GM21529 (cell line): Measurements from ENCODE around the gene KIF26B.
A peak's percentile ranks its signal among the peaks of the same experiment; 100 is the strongest.

Experiments
- ATAC-seq: cut with Tn5 transposase; IDR thresholded peaks from one replicate; pipeline ENCODE4 v1.9.1; 2021; ENCODE audit not compliant: unreplicated experiment

The KIF26B gene

GRCh38 chr1:245609354-245610150 lies 454.8 kb downstream of the KIF26B start:
- ATAC-seq: no peak

GRCh38 chr1:245611251-245611650 lies 456.5 kb downstream of the KIF26B start:
- no peak for ATAC-seq

GRCh38 chr1:245614476-245614875 lies 459.7 kb downstream of the KIF26B start:
- ATAC-seq: no peak

DNA sequence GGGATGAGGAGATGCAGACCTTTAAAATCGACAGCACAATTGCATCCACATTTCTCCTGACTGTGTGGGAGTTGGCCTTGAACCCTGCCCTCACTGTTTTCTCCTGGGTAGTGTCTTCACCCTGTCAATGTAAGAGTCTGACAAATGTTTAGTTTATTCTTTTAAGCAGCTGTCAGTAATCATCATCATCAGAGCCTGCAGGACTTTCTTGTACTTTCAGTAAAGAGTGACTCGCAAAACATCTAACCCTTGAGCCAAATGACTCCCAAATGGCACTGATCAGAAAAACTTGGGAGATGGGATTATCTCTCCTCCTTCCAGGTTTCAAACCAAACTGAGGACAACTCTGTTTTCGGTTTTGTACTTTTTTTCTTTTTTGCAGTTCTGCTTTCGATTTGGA lies 460.2 kb downstream of the KIF26B start:
- ATAC-seq: no peak

DNA sequence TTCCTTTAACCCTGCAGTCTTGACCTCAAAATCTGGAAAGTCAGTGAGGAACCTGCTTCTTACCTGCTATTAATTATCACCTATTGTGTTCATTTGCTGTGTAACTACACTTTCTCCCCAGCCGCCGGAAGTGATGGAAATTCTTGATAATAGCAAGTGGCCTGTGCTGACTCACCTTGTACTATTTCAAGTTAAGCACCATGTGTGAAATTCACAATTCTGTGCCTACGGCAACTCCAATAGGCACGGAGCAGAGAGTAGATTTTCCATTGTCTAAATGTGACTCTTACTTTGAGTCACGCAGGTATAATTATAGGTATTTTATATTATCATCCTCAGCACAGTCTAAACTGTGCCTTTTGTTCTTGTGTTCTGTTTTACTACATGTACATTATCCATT lies 466.8 kb downstream of the KIF26B start:
- ATAC-seq: no peak

DNA sequence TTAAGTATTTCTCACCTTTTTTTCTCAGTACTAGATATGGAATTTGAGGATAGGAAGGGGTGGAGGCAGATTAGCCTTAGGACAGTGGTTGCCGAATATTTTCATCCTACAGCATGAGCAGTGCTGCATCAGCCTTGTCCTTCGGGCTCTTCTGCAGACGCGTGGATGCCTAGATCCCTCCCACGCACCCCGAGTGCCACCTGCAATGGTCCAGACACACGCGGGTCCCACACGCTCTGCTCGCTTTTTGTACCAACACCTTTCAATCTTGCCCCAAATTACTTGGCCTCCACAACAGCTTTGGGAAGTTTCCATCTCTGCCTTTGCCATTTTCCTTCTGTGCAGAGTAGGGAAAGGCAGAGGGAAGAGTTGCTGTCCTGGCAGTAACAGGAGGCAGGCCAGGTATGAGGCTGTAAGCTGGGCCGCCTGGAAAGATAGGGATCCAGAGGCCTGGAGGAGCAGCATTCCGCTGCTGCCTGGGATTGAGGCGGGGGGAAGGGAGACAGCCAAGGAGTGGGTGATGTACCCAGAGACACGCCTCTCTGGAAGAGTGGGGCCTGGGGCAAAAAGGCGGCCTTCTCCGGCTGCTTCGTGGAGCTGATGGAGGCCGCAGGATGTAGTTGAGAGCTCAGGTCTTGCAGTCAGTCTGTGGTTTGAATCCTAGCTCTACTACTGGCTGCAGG lies 467.7 kb downstream of the KIF26B start:
- no peak for ATAC-seq

- ATAC-seq: no peak
Measured at GRCh38 chr1:245641384-245641783, 486.6 kb downstream of the KIF26B start.

DNA sequence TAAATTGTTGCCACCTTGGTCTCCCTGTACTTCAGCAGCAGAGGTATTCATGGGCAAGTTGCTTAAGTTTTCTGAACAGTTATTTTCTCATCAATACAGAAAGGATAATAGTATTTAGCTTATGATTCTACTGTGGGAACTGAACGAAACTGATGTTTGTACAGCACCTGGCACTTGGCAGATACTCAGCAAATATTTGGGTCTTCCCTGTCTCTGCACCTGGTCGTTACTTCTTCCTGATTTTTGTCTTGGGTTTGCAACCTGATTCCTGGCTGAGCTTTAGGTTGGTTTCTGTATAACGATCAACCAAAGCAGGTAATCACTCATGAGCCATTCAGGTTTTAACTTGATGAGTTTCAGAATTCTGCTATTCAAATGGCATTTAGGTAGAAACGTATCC lies 490.6 kb downstream of the KIF26B start:
- ATAC-seq: peak; percentile 24

DNA sequence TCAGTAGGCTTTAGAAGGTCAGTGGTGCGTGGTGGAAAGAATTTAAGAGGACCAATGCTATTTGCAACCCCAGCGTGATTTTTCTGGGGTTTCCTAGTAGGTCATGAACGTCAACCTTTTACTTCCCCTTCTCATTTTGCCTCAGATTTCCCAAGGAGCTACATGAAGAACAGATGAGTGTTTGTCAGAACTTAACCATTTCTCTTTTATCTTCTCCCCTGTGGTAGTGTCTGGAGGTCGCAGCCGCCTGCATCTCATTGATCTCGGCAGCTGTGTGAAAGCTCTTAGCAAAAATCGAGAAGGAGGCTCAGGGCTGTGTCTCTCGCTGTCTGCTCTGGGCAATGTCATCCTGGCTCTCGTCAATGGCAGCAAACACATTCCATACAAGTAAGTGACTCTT lies 491.1 kb downstream of the KIF26B start:
- peak; percentile 69 for ATAC-seq

DNA sequence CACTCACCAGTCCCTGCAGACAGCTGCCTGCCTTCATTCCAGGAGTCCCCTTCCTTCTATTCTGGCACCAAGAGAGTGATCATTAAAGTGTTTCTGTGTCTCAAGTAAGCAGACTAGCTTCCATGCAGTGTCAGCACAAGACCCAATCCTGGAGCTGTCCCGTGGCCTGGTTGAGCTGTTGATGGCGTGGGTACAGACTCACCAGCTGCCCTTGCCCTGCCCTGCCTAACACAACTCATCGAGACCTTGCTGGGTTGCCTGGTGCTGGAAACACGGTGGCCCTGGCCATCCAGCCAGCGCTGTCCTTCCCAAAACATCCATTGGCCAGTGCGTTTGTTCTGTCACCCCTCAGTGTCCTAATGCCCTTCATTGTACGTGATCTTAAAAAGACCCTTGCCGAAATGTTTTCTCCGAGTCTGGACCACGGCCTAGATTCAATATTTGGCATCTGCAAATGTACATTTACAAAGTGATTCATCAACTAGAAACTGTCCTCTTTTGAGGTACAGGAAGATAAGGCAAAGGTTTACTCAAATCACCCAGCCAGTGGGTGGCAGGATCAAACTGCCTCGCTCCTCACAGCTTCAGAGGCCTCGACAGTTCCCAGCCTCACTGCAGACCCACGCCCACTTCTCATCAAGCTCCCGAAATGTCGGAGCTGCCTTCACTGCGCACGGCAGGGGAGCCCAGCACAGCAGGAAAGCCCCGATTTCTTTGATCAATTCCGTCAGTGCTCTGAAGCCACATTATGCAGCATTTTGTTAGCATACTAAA lies 494.2 kb downstream of the KIF26B start:
- ATAC-seq: no peak

- ATAC-seq: no peak
Measured at GRCh38 chr1:245649666-245650065, 494.9 kb downstream of the KIF26B start.

GRCh38 chr1:245650441-245650960 lies 495.7 kb downstream of the KIF26B start:
- no peak for ATAC-seq

DNA sequence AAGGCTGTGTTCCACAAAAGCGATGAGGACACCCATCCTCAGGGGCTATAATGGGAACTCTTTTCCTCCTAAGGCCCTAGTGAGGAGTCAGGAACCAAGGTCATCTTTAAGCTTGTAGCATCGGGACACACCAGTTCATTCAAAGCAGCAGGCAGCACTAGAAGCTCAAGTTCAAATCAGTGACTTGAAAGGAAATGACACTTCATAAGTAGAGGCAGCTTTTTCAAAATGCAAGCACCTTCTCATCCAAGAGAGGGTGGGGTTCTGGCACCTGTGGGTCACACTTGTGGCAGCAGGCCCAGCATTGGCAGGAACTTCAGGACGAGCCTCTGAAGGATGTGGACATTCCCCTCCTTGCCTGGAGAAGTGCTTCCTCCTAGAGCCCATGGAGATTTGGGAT lies 496.3 kb downstream of the KIF26B start:
- ATAC-seq: no peak

DNA sequence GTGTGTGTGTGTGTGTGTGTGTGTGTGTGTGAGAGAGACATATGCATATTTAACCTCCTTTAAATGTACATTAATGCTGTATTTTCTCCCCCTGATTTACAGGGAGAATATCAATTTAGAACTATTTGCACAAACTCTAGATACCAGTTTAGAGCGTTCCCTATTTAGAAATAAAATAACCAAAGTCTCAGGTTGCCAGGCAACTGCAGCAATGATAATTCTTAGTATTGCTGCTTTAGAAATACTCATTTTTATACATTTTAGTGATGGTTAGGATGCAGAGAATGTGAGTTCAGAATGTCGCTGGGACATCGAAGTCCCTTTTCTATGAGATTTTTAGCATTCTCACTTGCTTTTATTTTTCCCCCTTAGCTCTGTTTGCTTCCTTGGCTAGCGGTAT lies 497.3 kb downstream of the KIF26B start:
- ATAC-seq: no peak

DNA sequence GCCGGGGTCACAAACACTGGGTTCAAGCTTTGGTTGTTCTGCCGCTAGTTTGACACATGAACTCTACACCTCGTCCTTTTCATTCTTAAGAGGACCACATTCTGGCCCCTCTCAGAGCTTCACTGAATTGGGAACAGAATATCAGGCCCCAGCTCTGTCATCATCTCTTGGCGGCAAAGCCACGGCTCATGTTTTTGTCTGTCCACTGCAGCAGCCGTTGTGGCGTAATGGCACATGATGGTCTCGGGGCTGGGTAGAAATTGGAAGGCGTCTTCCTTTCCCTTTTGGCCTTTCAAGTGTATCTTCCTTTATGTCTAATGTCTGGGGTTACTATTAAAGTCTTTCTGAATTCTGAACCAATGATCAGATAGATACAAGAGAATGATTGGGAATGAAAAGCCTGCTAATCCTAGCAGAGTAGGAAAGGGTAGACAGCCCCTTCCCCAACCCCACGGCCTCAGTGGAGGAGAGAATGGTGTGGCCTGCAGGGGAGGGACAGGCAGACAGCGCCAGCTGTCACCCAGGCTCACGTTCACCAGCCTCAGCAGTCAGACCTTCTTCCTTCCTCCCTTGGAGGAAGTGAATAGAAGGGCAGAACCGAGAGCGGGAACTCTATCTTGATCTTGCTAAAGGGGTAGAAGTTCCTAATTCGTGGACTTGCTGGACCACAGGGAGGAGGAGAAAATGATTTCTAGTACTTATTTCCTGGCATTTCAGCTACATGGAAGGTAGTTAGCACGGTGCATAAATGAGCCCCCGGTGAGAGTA lies 498.1 kb downstream of the KIF26B start:
- ATAC-seq: no peak

DNA sequence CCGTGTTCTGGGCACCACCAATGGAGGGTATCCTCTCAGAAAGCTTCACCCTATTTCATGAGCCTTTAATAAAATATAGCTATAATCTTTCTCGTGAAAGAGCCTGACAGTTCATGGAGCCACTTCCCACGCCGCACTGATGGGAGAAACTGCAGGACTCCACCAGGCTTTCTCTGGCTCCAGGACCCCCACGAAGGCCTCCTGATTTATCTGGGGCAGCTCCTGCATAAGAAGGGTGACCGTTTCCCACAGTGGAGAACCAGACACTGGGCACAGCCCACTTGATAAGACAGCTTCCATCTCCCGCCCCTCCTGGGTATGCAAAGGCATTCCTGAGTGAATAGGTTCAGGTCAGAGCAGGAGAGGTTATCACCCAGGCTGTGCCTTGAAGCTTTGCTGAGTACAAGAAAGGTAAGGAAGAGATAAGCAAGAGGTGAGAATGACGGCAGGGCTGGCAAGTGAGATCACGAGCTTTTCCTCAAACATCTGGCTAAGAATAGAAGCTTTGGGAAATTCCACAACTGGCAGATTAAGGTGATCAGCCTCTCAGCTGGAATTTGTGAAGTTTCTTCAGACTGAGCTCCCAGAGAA lies 499.8 kb downstream of the KIF26B start:
- ATAC-seq: no peak

DNA sequence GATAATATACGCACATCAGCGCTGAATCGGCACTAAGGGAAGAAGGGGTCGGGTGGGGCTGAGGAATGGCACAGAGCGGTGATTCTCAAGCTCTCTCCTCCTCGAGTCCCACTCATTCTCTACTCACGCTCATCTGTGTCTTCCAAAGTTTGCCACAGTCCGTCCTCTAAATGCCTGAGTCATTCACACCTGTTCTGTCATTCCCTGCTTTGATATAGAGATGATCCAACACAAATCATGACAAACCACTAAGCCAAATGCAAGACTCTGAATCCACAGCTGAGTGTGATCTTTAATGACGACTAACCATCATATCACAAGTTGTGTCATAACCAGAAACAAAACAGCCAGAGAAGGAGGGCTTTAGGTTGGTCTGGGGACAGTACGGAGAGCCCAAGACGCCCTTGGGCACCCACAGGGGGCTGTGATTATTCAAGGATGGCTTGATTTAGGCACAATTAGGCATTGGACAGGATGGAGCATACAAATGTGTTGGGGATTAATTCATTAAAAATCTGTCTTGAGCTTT lies 501.5 kb downstream of the KIF26B start:
- ATAC-seq: no peak

- no peak for ATAC-seq
Measured at GRCh38 chr1:245657371-245657770, 502.6 kb downstream of the KIF26B start.

DNA sequence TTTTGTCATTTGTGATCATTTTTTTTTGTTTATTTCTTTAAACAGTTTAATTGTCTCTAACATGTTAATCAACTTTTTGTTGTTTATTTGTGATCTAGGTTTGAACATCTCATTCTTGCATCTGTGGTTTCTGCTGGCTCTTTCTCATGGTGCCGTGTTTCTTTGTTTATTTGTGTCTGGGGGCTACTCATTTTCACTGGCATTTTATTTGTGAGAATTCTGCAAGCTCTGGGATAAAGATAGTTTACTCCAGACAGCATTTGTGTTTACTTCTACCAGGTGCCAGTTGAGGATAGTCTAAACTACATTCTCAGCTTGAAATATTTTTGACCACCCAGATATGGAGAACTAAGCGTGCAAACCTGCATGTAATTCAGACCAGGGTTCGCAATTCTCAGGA lies 508.6 kb downstream of the KIF26B start:
- ATAC-seq: no peak

DNA sequence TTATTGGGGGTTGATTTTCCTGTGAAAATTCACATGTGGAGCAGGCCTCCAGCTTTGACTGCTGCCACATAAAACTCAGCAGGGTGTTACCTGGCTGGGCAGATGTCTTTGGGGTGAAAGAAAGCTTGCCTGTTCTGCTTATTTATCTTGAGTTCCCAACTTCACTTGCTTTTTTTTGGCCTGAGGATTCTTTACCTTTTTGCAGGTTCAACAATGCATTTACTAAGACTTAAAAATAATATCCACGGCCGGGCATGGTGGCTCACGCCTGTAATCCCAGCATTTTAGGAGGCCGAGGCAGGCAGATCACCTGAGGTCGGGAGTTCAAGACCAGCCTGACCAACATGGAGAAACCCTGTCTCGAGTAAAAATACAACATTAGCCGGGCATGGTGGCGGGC lies 509.1 kb downstream of the KIF26B start:
- ATAC-seq: no peak
